Muscle of leg (tissue), 11 donors: ENCODE results near the gene KRTAP5-7. TPM values are rescaled to one million over a fixed set of nuclear protein-coding genes. Genes with fewer than 3 reads are reported as not detected.
"Not testable (repeated sequence)": the region's sequence is repeated elsewhere in the genome, so short reads cannot be mapped to it uniquely, and the experiment has no call there.

Experiments used
- DNase-seq: peaks from one replicate; pipeline ENCODE4 v3.0.0; 2013
- H3K27ac ChIP-seq: one replicate; pipeline ENCODE4 v1.5.1; 2013; ENCODE audit warnings: mild to moderate bottlenecking, low read length, control low read depth
- H3K27me3 ChIP-seq: one replicate; pipeline ENCODE4 v1.6.1; 2013; ENCODE audit warnings: low read length; ENCODE audit not compliant: control insufficient read depth, insufficient read depth
- H3K36me3 ChIP-seq: one replicate; pipeline ENCODE4 v1.6.1; 2013; ENCODE audit warnings: low read length; ENCODE audit not compliant: control insufficient read depth, insufficient read depth
- H3K4me1 ChIP-seq: one replicate; pipeline ENCODE4 v1.6.1; 2013; ENCODE audit warnings: low read length; ENCODE audit not compliant: control insufficient read depth, insufficient read depth
- H3K4me3 ChIP-seq: one replicate; pipeline ENCODE4 v1.5.1; 2013; ENCODE audit warnings: low read length, control low read depth
- H3K9me3 ChIP-seq: replicated peaks from 2 replicates; pipeline ENCODE4 v1.6.1; 2013; ENCODE audit warnings: low read depth, low read length; ENCODE audit not compliant: control insufficient read depth
- WGBS: methylation state at CpG from one replicate; pipeline ENCODE4 v1.1.5; 2013; ENCODE audit warnings: missing lambda C conversion rate; ENCODE audit not compliant: insufficient coverage; 5-methylcytosine and 5-hydroxymethylcytosine counted together
- polyA plus RNA-seq, 8 donors: library from polyadenylated mRNA; unstranded; fragments of 120-200 nt; gene quantifications; one replicate each; pipeline versions ENCODE4 v1.2.1 to v1.2.3, GENCODE V29; 2013; ENCODE audit warnings: inconsistent platforms in 1 of 8, low replicate concordance in 1 of 8; ENCODE audit not compliant: insufficient read length in 8 of 8, insufficient read depth in 1 of 8
- total RNA-seq: library from RNA; stranded (reverse); fragments of 120-200 nt; gene quantifications from one replicate; pipeline ENCODE4 v1.2.4, GENCODE V29; 2013

Gene KRTAP5-7
- total and polyA plus RNA-seq, 9 donors: 0.09 to 0.24 TPM; not detected in 7

DNA sequence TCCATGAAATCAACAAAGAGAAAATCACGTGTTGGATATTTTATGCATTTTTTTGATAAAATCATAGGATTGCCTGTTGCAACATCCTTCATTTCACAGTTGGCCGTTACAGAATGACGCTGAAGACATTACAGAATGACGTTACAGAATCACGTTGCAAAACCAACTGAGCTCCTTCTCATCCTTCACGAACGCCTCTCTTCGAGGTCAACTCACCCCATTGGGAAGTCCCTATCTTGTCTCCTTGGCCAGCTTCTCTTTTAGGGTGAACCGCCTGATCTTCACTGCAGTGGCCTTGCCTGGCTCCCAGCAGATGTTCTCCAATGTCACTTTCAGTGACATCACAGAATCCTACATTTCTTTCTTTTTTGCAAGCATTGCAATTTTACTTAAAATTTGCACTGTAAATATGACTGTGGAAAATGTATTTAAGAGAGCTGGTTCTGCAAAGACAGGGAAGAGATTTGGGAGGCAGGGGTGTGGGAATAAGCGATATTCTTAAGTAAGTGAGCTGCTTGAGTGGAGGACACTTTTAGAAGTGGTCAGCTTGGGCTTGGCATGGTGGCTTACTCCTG, 5.1 kb downstream of the KRTAP5-7 start:
- Histone ChIP-seq H3K36me3 (no peaks in the 10 kb centered on the region), H3K4me1 (no peaks in the 10 kb centered on the region), H3K9me3 (no peaks in the 10 kb centered on the region), H3K27me3 (no peaks in the 10 kb centered on the region), H3K27ac (no peak overlapping the region), H3K4me3 (no peak overlapping the region)
- DNase-seq: no peak
- 82% methylated on average over 9 of the region's 10 CpGs for WGBS

DNA sequence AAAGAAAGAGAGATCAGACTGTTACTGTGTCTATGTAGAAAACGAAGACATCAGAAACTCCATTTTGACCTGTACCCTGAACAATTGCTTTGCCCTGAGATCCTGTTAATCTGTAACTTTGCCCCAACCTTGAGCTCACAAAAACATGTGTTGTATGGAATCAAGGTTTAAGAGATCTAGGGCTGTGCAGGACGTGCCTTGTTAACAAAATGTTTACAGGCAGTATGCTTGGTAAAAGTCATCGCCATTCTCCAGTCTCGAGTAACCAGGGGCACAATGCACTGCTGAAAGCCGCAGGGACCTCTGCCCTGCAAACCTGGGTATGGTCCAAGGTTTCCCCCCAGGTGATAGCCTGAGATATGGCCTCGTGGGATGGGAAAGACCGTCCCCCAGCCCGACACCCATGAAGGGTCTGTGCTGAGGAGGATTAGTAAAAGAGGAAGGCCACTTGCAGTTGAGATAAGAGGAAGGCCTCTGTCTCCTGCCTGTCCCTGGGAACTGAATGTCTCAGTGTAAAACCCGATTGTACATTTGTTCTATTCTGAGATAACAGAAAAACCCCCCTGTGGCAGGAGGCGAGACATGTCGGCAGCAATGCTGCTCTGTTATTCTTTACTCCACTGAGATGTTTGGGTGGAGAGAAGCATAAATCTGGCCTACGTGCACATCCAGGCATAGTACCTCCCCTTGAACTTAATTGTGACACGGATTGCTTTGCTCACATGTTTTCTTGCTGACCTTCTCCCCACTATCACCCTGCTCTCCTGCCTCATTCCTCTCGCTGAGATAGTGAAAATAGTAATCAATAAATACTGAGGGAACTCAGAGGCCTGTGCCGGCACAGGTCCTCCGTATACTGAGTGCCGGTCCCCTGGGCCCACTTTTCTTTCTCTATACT, 7.9 kb downstream of the KRTAP5-7 start:
- H3K4me3 ChIP-seq, H3K4me1 ChIP-seq, DNase-seq, H3K27ac ChIP-seq, H3K9me3 ChIP-seq, H3K27me3 ChIP-seq, H3K36me3 ChIP-seq: not testable (repeated sequence)
- 59% methylated on average over 6 of the region's 17 CpGs for WGBS

DNA sequence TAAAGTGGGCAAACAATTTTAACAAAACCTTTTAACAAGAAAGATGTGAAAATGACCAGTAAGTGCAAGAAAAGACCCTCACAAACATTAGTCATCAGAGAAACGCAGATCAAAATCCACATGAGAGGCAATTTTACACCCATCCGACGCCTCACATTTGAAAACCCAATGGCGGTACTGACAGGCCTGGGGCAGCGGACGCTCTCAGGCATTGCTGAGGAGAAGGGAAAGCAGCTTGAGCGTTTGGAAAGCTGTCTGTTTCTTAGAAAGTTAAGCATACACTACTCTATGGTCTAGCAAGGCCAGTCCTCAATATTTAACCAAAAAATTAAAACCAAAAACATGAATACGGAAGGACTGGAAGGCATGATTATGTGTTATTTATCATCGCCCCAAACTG, 8.8 kb downstream of the KRTAP5-7 start:
- H3K27me3 ChIP-seq: no peaks in the 10 kb centered on the region
- H3K27ac ChIP-seq: no peak overlapping the region

DNA sequence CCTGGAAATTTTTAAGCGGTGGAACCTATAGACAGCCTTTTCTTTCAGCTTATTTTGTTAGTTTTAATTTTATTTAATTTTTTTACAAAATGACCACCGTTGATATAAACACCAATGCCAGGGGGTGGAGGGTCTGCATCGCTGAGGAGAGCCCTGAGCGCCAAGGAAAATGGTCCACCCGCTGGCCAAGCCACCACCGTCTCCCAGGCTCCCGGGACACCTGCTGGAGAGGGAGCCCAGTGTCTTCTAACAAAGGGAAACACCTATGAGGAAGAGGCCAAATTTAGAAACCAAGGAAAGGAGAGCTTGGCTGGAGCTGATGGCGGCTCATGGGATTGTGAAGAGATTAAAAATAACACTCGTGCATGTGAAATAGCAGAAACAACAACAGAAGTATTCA, 10.5 kb downstream of the KRTAP5-7 start:
- Histone ChIP-seq H3K4me3 (no peak overlapping the region), H3K36me3 (no peaks in the 10 kb centered on the region), H3K27me3 (no peaks in the 10 kb centered on the region), H3K4me1 (no peaks in the 10 kb centered on the region), H3K9me3 (no peaks in the 10 kb centered on the region), H3K27ac (no peak overlapping the region)
- no peak for DNase-seq
- 86% methylated on average over 5 of the region's 9 CpGs for WGBS

More for the DNA sequence above, 8.8 kb downstream of the KRTAP5-7 start:
- Histone ChIP-seq H3K9me3 (no peaks in the 10 kb centered on the region), H3K4me1 (no peaks in the 10 kb centered on the region), H3K4me3 (no peak overlapping the region), H3K36me3 (no peaks in the 10 kb centered on the region)
- WGBS: 94% methylated on average over 3 of the region's 9 CpGs
- DNase-seq: no peak

DNA sequence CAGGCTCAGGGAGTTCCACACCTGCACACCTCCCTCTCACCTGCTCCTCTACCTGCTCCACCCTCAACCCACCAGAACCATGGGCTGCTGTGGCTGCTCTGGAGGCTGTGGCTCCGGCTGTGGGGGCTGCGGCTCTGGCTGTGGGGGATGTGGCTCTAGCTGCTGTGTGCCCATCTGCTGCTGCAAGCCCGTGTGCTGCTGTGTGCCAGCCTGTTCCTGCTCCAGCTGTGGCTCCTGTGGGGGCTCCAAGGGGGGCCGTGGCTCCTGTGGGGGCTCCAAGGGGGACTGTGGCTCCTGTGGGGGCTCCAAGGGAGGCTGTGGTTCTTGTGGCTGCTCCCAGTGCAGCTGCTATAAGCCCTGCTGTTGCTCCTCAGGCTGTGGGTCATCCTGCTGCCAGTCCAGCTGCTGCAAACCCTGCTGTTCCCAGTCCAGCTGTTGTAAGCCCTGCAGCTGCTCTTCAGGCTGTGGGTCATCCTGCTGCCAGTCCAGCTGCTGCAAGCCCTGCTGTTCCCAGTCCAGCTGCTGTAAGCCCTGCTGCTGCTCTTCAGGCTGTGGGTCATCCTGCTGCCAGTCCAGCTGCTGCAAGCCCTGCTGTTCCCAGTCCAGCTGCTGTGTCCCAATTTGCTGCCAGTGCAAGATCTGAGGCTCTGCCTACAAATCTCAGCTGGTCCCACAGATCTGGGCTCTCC, 11.1 kb downstream of the KRTAP5-7 start, which contains the start of gene KRTAP5-8:
Gene KRTAP5-8 (plus strand): TSS at position 49 of the 689 bp plus-strand sequence. CDS start 31 bp downstream, at position 80.
- not testable (repeated sequence) for H3K4me3 ChIP-seq, H3K27ac ChIP-seq, H3K9me3 ChIP-seq, H3K27me3 ChIP-seq, DNase-seq, H3K36me3 ChIP-seq, H3K4me1 ChIP-seq
- no CpG with 5 or more reads among the region's 4 CpGs for WGBS

DNA sequence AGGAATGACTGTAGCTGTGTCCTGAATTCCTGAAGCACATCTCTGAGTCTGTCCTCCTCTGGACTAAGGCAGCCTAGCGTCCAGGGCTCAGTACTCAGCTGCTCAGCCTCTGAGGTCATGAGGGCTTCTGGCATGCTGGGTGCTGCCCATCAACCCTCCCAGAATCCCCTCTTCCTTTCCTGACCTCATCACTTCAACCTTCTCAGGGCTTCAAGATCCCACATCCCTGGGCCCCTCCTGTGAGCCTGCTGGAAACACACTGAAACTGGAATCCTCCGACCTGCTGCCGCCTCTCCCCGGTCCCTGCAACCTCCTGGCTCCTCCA, 11.6 kb downstream of the KRTAP5-7 start:
- Histone ChIP-seq H3K27me3 (no peaks in the 10 kb centered on the region), H3K4me3 (no peak overlapping the region), H3K9me3 (no peaks in the 10 kb centered on the region), H3K36me3 (no peaks in the 10 kb centered on the region), H3K27ac (no peak overlapping the region), H3K4me1 (no peaks in the 10 kb centered on the region)
- WGBS: 40% methylated on average over 3 of the region's 4 CpGs
- no peak for DNase-seq

DNA sequence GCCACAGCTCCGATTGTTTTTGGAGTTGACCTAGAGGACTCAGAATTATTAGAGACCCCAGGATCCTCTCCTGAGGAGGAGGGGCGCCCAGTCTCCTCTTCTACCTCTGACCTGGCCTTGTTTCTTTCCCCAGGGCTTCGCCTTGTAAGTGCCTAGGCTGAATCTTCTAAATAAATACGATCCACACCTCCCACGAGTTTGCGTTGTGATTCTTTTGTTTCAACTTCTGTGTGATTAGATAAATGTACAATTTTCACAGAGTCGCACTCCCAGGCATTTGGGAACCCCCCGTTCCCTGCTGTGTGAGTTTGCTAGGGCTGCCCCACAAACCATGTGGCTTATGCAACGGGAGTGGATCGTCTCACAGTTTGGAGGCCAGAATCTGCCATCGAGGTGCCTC, 11.9 kb downstream of the KRTAP5-7 start:
- Histone ChIP-seq H3K4me1 (no peaks in the 10 kb centered on the region), H3K27me3 (no peaks in the 10 kb centered on the region), H3K9me3 (no peaks in the 10 kb centered on the region), H3K4me3 (no peak overlapping the region), H3K27ac (no peak overlapping the region), H3K36me3 (no peaks in the 10 kb centered on the region)
- DNase-seq: no peak
- WGBS: 83% methylated on average over 6 of the region's 11 CpGs

DNA sequence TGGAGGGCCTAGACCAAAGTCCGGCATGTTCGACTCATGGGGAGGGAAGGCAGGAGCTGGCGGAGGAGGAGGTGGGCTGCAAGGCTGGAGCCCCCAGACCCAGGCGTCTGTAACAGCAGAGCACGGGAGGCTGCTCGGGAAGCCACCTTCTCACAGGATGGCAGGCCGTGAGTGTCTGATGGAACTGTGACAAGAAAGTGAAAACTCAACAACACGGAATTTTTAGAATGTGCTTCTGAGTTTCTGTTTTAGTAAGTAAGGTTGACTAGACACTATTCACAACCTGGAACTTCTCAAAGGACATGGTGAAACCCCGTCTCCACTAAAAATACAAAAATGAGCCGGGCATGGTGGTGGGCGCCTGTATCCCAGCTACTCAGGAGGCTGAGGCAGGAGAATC, 12.9 kb downstream of the KRTAP5-7 start:
- H3K27ac ChIP-seq, H3K4me3 ChIP-seq, H3K4me1 ChIP-seq, H3K9me3 ChIP-seq, H3K27me3 ChIP-seq, DNase-seq, H3K36me3 ChIP-seq: not testable (repeated sequence)
- 95% methylated on average over 8 of the region's 11 CpGs for WGBS

DNA sequence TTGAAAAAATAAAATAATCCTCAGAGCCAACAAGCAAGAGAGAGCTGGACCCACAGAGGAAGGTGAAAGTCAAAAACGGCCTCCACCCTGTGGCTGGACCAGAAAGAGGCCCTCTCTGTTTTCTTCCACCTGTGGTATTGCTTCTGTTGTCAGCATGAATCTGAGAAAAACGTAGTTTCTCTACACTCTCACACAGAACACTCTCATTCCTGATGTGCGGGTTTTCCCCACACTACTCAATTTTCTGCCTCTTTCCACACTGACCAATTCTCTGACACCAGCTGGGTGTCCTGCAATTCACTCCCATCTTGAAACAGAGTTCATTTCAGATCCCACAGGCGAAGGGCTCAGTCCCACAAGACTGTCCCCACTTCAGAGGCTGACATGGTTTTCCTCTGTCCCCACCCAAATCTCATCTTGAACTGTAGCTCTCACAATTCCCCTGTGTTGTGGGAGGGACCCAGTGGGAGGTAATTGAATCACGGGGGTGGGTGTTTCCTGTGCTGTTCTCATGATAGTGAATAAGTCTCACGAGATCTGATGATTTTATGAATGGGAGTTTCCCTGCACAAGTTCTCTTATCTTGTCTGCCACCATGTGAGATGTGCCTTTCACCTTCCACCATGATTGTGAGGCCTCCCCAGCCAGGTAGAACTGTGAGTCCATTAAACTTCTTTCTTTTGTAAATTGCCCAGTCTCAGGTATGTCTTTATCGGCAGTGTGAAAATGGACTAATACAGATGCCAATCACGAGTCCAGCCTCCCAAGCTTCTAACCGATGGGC, 13.6 kb downstream of the KRTAP5-7 start:
- H3K4me1 ChIP-seq, H3K9me3 ChIP-seq, DNase-seq, H3K27me3 ChIP-seq, H3K4me3 ChIP-seq, H3K36me3 ChIP-seq, H3K27ac ChIP-seq: not testable (repeated sequence)
- WGBS: 90% methylated on average over 6 of the region's 9 CpGs

DNA sequence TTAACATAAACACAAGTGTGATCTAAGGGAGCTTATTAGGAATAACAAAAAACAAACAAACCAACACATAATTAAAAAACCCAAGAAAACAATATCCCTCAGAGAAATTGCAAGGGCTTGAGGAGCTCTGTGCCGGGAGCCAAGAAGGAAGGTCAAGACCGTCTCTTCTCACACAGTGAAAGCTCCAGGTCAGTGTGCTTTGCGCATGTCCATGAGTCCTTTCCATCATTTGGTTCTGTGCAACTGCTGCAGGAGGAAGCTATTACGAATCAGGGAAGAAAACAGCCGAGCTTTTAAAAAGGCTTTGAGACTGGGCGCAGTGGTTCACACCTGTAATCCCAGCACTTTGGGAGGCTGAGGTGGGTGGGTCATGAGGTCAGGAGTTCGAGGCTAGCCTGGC, 15.3 kb downstream of the KRTAP5-7 start:
- Histone ChIP-seq H3K9me3 (peaks cover 4% of the 10 kb centered on the region), H3K4me1 (no peaks in the 10 kb centered on the region), H3K4me3 (no peak overlapping the region), H3K36me3 (no peaks in the 10 kb centered on the region), H3K27me3 (peaks cover 4% of the 10 kb centered on the region), H3K27ac (no peak overlapping the region)
- 83% methylated on average over 2 of the region's 7 CpGs for WGBS
- no peak for DNase-seq
